Upper lobe of left lung (tissue), 6 donors: Measurements from ENCODE around the gene SDK1. TPM values are rescaled to one million over a fixed set of nuclear protein-coding genes. Genes with fewer than 3 reads are reported as not detected.

Source experiments
- ATAC-seq, 2 donors: fragments of 200-7000 bp; cut with Tn5 transposase; one replicate each; pipeline ENCODE4 v1.9.1; 2022; ENCODE audit warnings: mild to moderate bottlenecking in 2 of 2, moderate library complexity in 2 of 2; ENCODE audit not compliant: low FRiP score in 2 of 2
- DNase-seq, 2 donors: peaks; one replicate each; pipeline ENCODE4 v3.0.0-alpha.2; 2019 to 2020
- H3K27ac ChIP-seq, 4 donors: fragments of 200-600 bp; sonication (generic); one replicate each; pipeline ENCODE4 v1.5.1; 2016 to 2019
- H3K27me3 ChIP-seq, 4 donors: fragments of 200-600 bp; sonication (generic); one replicate each; pipeline ENCODE4 v1.5.1; 2017 to 2019
- H3K36me3 ChIP-seq, 4 donors: fragments of 200-600 bp; sonication (generic); one replicate each; pipeline ENCODE4 v1.5.1; 2016 to 2019
- H3K4me1 ChIP-seq, 4 donors: fragments of 200-600 bp; sonication (generic); one replicate each; pipeline ENCODE4 v1.5.1; 2018 to 2019
- H3K4me3 ChIP-seq, 4 donors: fragments of 200-600 bp; sonication (generic); one replicate each; pipeline ENCODE4 v1.5.1; 2017 to 2019; ENCODE audit warnings: mild to moderate bottlenecking in 2 of 4, moderate library complexity in 1 of 4
- H3K9me3 ChIP-seq, 4 donors: fragments of 200-600 bp; sonication (generic); one replicate each; pipeline ENCODE4 v1.5.1; 2018 to 2019
- EP300 ChIP-seq, 4 donors: sonication (generic); formaldehyde crosslinking; IDR thresholded peaks; one replicate each; pipeline ENCODE4 v1.5.1; 2017; ENCODE audit warnings: antibody characterized with exemption in 4 of 4, control low read depth in 2 of 4
- POLR2A ChIP-seq, 4 donors: fragments of 450-650 bp; IDR thresholded peaks; one replicate each; pipeline ENCODE4 v1.5.1; 2016 to 2017; ENCODE audit warnings: antibody characterized with exemption in 4 of 4, mild to moderate bottlenecking in 2 of 4
- POLR2AphosphoS5 ChIP-seq, 2 donors: sonication (generic); formaldehyde crosslinking; IDR thresholded peaks; one replicate each; pipeline ENCODE4 v1.5.1; 2017; ENCODE audit warnings: antibody characterized with exemption in 2 of 2
- WGBS, 2 donors: methylation state at CpG; one replicate each; pipeline ENCODE4 v1.1.5; 2017 to 2018; 5-methylcytosine and 5-hydroxymethylcytosine counted together
- total RNA-seq, 6 donors: library from RNA; depleted of rRNA in 4 of 6; stranded (reverse); fragments of >200 nt in 4 of 6; gene quantifications; one replicate each; pipeline versions ENCODE4 v1.1.0 to v1.2.1, GENCODE V29; 2016 to 2021
- TF ChIP-seq, protein P1 (sequence below), 6 experiments: fragments of 450-650 bp in 4 of 6; fragments of 200-600 bp in 2 of 6; sonication (generic) in 2 of 6; IDR thresholded peaks; one replicate each; pipeline ENCODE4 v1.5.1; 2016 to 2019; ENCODE audit warnings: antibody characterized with exemption in 6 of 6
- donor health status: DM: no; HTN: no; CAD: no; lungs with moderate emphysema.
- donor health status: DM: no; HTN: yes; CAD: no; lungs with severe emphysema.

The SDK1 gene
- total RNA-seq, 6 donors from 2014 or later, result 9.3 to 90.1 (median 11.8) TPM

DNA sequence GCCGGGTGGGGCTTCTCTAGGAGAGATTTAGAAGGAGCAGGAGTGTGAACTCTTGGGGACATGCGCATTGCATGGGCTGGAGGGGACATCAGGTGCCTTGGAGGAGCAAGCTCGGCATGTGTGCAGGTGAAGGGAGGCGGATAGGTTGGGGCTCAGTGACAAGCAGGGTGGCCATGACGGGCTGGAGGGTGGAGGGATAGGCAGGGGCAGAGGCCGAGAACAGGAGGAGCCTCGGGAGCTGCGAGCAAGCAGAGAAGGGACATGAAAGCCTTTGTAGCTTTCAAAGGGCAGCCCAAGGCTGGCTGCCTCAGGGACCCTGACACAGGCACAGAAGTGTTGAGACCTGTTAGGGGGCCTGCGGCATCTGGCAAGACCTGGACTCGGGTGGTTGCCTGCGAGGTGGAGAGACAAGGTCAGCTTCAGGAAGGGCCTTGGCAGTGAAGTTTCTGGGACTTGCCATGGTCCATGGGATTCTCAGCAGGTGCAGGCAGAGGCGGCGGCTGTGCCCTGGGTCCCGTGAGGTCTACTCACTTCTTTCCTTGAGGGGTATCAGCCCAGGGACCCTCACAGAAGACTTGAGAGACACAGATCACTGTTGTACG, 664.8 kb downstream of the SDK1 start:
- Histone ChIP-seq H3K36me3 (no peaks in the 10 kb centered on the region), H3K4me1 (no peaks in the 10 kb centered on the region), H3K27ac (no peak overlapping the region), H3K27me3 (no peaks in the 10 kb centered on the region), H3K4me3 (no peak overlapping the region), H3K9me3 (no peaks in the 10 kb centered on the region)
- 89 to 92% methylated on average over 14 to 15 of the region's 15 CpGs for WGBS, 2 donors
- DNase-seq (no peak), ATAC-seq (peak in 1 of 2 donors; percentile 21)
- no peak for TF ChIP-seq POLR2A (IDR thresholded peaks at IDR 0.05)
- TF ChIP-seq EP300 (IDR thresholded peaks at IDR 0.05), result no peak
- no peak for TF ChIP-seq POLR2AphosphoS5 (IDR thresholded peaks at IDR 0.05)
- TF ChIP-seq, protein P1, sequence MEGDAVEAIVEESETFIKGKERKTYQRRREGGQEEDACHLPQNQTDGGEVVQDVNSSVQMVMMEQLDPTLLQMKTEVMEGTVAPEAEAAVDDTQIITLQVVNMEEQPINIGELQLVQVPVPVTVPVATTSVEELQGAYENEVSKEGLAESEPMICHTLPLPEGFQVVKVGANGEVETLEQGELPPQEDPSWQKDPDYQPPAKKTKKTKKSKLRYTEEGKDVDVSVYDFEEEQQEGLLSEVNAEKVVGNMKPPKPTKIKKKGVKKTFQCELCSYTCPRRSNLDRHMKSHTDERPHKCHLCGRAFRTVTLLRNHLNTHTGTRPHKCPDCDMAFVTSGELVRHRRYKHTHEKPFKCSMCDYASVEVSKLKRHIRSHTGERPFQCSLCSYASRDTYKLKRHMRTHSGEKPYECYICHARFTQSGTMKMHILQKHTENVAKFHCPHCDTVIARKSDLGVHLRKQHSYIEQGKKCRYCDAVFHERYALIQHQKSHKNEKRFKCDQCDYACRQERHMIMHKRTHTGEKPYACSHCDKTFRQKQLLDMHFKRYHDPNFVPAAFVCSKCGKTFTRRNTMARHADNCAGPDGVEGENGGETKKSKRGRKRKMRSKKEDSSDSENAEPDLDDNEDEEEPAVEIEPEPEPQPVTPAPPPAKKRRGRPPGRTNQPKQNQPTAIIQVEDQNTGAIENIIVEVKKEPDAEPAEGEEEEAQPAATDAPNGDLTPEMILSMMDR (IDR thresholded peaks at IDR 0.05), result no peak

DNA sequence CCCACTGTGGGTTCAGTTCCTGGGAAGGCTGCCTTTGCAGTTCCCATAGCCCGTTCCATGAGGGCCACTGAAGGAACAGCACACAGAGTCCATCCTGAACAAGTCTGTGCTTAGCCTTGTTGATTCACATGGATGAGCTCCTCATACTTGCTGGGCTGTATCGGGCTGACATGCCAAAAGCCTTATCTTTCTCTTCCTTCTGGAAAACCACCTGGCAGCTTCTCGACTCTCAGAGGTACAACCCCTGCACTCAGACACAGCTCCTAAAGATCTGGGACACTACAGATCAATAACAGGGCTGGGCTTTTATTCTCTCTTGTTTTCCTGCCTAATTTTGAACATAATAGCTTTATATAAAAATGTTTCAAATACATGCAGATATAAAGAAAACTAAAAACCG, 667.2 kb downstream of the SDK1 start:
- Histone ChIP-seq H3K4me3 (no peak overlapping the region), H3K36me3 (no peaks in the 10 kb centered on the region), H3K27me3 (no peaks in the 10 kb centered on the region), H3K9me3 (no peaks in the 10 kb centered on the region), H3K4me1 (no peaks in the 10 kb centered on the region), H3K27ac (no peak overlapping the region)
- TF ChIP-seq POLR2A (IDR thresholded peaks at IDR 0.05) (no peak), EP300 (IDR thresholded peaks at IDR 0.05) (no peak), POLR2AphosphoS5 (IDR thresholded peaks at IDR 0.05) (no peak)
- TF ChIP-seq, protein P1 (IDR thresholded peaks at IDR 0.05), result no peak
- 85 to 87% methylated on average over 4 of the region's 4 CpGs for WGBS, 2 donors
- DNase-seq, result no peak
- ATAC-seq, result no peak

DNA sequence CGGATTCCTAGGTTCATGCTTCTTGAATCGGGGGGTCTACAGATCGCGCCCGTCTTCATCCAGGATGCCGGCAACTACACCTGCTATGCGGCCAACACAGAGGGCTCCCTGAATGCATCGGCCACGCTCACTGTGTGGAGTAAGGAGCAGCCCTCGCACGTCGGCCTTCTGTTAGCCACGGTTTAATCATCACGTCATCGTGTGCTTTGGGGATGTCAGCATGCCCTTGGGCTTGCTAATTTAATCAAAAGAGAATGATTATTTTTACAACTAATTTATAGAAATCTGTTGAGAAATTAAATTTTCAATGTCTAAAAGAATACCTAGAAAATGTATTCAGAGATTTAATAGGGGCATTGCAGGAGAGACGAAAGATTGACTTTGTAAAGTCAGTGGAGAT, 668.2 kb downstream of the SDK1 start:
- no peak for DNase-seq
- Histone ChIP-seq H3K4me3 (no peak overlapping the region), H3K4me1 (no peaks in the 10 kb centered on the region), H3K9me3 (no peaks in the 10 kb centered on the region), H3K27ac (no peak overlapping the region), H3K27me3 (no peaks in the 10 kb centered on the region), H3K36me3 (no peaks in the 10 kb centered on the region)
- 96% methylated on average over 16 of the region's 16 CpGs for WGBS, 2 donors
- TF ChIP-seq EP300 (IDR thresholded peaks at IDR 0.05) (no peak), POLR2AphosphoS5 (IDR thresholded peaks at IDR 0.05) (no peak), POLR2A (IDR thresholded peaks at IDR 0.05) (no peak)
- TF ChIP-seq, protein P1 (IDR thresholded peaks at IDR 0.05), result no peak
- ATAC-seq, result no peak

DNA sequence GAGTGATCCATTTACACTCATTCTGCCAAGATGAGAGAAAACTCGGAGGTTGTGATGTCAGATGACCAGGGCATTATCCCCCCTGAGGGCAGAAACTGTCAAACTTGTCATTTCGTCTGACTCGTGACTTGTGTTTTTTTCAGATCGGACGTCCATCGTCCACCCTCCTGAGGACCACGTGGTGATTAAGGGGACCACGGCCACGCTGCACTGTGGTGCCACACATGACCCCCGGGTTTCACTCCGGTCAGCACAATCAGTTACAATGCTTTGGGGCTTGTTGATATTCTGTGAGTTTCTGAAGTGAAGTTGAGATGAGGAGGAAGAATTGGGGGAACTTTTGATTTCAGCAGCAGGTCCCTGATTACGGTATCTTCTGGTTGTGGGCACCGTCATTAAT, 670.3 kb downstream of the SDK1 start:
- Histone ChIP-seq H3K27me3 (no peaks in the 10 kb centered on the region), H3K9me3 (no peaks in the 10 kb centered on the region), H3K36me3 (no peaks in the 10 kb centered on the region), H3K27ac (no peak overlapping the region), H3K4me3 (no peak overlapping the region), H3K4me1 (no peaks in the 10 kb centered on the region)
- ATAC-seq (no peak), DNase-seq (no peak)
- 89 to 90% methylated on average over 13 of the region's 13 CpGs for WGBS, 2 donors
- no peak for TF ChIP-seq POLR2AphosphoS5 (IDR thresholded peaks at IDR 0.05)
- TF ChIP-seq, protein P1 (IDR thresholded peaks at IDR 0.05), result no peak
- no peak for TF ChIP-seq EP300 (IDR thresholded peaks at IDR 0.05)
- TF ChIP-seq POLR2A (IDR thresholded peaks at IDR 0.05), result no peak

DNA sequence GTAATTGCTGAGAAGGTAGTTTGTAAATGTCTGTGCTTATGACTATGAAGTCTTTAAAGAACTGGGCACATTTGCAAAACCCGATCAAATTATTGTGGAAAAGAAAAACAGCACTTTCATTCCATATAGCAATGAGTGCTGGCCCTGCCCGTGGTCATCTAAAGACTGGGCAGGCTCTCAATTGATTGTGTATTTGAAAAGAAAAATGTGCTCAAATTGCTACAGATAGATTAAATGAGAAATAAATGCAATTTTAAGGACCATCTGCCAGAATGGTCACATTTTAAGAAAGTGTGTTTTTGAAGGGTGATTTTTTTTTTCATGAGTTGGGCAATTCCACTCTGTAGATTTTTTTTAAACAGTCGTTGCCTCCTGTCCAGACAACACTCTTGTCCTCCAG, 672.2 kb downstream of the SDK1 start:
- H3K4me3 ChIP-seq, result no peak overlapping the region
- H3K27me3 ChIP-seq, result no peaks in the 10 kb centered on the region
- 63 to 68% methylated on average over 3 of the region's 3 CpGs for WGBS, 2 donors
- no peak for TF ChIP-seq POLR2A (IDR thresholded peaks at IDR 0.05)
- TF ChIP-seq, protein P1 (IDR thresholded peaks at IDR 0.05), result no peak
- TF ChIP-seq POLR2AphosphoS5 (IDR thresholded peaks at IDR 0.05), result no peak
- no peak for TF ChIP-seq EP300 (IDR thresholded peaks at IDR 0.05)
- H3K4me1 ChIP-seq, result no peaks in the 10 kb centered on the region
- DNase-seq (no peak), ATAC-seq (no peak)
- H3K9me3 ChIP-seq, result no peaks in the 10 kb centered on the region
- H3K27ac ChIP-seq, result no peak overlapping the region
- no peaks in the 10 kb centered on the region for H3K36me3 ChIP-seq
